SJCRH30 (cell line): ENCODE results near the gene RPL4. TPM values are rescaled to one million over a fixed set of nuclear protein-coding genes. Genes with fewer than 3 reads are reported as not detected.
"Not testable (repeated sequence)": the region's sequence is repeated elsewhere in the genome, so short reads cannot be mapped to it uniquely, and the experiment has no call there.

Source experiments
- DNase-seq, 2 experiments: peaks; one replicate each; pipeline ENCODE4 v3.0.0-alpha.2; 2015 to 2020
- H3K27ac ChIP-seq: fragments of 250-450 bp; sonication (Bioruptor Pico); 2 replicates; pipeline ENCODE4 v1.5.1; 2020; ENCODE audit warnings: mild to moderate bottlenecking, moderate library complexity
- H3K27me3 ChIP-seq: fragments of 250-450 bp; sonication (Bioruptor Pico); 2 replicates; pipeline ENCODE4 v1.5.1; 2020; ENCODE audit warnings: mild to moderate bottlenecking, moderate library complexity
- H3K36me3 ChIP-seq: fragments of 250-450 bp; sonication (Bioruptor Pico); 2 replicates; pipeline ENCODE4 v1.5.1; 2020; ENCODE audit warnings: mild to moderate bottlenecking, moderate library complexity
- H3K4me1 ChIP-seq: fragments of 250-450 bp; sonication (Bioruptor Pico); 2 replicates; pipeline ENCODE4 v1.5.1; 2020; ENCODE audit warnings: mild to moderate bottlenecking, moderate library complexity
- H3K4me3 ChIP-seq: fragments of 250-450 bp; sonication (Bioruptor Pico); 2 replicates; pipeline ENCODE4 v1.5.1; 2020; ENCODE audit warnings: mild to moderate bottlenecking, moderate library complexity
- H3K9me3 ChIP-seq: fragments of 250-450 bp; sonication (Bioruptor Pico); replicated peaks from 2 replicates; pipeline ENCODE4 v1.5.1; 2020; ENCODE audit warnings: mild to moderate bottlenecking, moderate library complexity
- total RNA-seq: library from RNA; depleted of rRNA; stranded (reverse); fragments of >200 nt; shearing (Covaris generic); gene quantifications from 2 replicates; pipeline ENCODE4 v1.2.3, GENCODE V29; 2014

The RPL4 gene
- total RNA-seq, 1 experiment from 2014 or later = 6,933 TPM

DNA sequence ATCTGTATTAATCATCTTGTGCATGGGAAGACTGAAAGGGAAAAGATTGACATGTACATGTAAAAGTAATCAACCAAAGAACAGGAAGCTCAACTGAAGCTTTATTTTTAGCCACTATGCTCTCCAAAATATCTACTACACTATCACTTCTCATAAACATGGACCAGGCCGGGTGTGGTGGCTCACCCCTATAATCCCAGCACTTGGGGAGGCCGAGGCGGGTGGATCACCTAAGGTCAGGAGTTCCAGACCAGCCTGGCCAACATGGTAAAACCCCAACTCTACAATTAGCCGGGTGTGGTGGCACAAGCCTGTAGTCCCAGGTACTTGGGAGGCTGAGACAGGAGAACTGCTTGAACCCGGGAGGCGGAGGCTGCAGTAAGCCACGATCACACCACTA is 4.3 kb downstream of the RPL4 start:
- not testable (repeated sequence) for DNase-seq

DNA sequence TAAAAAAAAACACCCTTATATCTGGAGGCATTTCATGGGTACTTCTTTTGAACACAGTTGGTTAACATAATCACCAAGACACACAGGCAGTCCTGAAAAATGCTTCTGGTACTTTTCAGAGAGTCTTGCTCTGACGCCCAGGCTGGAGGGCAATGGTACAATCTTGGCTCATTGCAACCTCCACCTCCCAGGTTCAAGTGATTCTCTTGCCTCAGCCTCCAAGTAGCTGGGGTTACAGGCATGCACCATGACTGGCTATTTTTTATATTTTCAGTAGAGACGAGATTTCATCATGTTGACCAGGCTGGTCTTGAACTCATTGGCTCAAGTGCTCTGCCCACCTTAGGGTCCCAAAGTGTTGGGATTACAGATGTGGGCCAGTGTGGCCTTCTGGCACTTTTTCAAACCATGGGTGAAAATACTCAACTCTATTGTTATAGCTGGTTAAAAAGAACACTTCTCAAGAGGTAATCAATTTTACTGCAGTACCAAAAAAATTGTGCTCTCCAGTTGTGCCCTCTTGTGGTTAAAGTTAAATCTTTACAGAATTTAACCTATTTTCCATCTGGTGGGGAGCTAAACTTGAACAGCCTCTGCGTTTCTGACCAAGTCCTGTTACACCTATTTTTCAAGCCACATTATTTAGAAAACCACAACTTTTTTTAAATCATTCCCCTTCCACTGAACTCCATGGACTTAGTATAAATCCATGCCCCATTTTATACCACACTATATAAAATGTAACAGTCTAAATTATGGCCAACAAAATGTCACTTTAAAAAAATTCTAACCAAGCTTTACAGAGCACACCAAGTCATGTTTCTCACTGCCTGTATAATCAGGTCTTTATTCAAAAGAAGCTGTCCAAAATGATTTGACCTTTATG is 5.9 kb downstream of the RPL4 start:
- H3K27ac ChIP-seq = no peak overlapping the region

More for the DNA sequence above, 4.3 kb downstream of the RPL4 start:
- H3K4me1 ChIP-seq, H3K4me3 ChIP-seq, H3K9me3 ChIP-seq, H3K27ac ChIP-seq, H3K27me3 ChIP-seq: not testable (repeated sequence)
- peaks cover 78% of the 10 kb centered on the region for H3K36me3 ChIP-seq

DNA sequence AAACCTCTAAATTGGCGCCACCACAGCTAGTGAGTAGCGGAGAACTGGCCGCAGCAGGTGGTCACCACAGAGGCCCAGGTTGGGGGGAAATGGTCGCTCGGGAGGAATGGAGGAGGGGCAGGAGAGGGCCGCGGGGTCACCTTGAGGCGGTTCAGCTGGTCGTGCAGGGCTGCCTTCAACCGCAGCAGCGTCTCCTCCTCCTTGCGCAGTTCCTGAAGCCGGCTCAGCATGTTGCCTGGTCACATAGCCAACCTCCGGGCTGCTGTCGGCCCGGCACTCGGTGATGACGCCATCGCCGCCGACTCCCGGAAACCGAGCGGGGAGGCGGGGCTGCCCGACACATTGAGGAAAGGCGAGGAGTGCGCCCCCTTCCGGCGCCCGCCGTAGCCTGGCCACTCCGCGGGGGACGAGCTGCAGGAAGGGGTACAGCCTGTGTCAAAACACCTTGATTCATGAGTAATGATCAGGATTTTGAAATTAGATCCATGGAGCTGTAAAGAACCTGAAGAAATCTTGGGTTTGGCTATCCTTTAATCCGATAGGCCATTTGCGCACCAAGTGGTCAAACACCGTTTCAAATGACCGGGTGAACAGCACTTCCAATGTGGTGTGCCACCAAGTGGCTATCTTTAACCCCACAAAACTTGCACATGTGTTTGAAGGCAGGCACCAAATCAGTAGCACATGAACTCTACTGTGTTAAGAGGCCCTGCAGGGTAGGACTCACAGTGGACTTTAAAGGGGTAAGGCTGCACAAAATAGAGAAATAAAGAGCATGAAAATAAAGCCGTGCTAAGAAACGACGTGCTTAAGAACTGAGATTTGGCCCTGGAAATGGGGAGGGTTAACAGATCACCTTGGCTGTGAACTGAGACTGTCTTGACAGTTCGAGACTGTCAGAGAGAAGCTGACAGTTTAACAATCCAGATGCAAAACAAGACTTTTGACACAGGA is 6.9 kb downstream of the RPL4 start, which contains the start of gene SNAPC5:
Gene SNAPC5 (minus strand): TSS at position 261 of the 954 bp plus-strand sequence. CDS start 31 bp downstream, at position 230.
- Histone ChIP-seq H3K27ac (peak within 1 kb of the TSS; percentile 43), H3K27me3 (no peaks in the 10 kb centered on the region), H3K4me3 (peak within 1 kb of the TSS; percentile 57), H3K9me3 (no peaks in the 10 kb centered on the region), H3K4me1 (peaks cover 9% of the 10 kb centered on the region; the same call in 1 of the 2 replicates), H3K36me3 (peaks cover 79% of the 10 kb centered on the region)
- DNase-seq = peak; percentile 94

More for the DNA sequence above, 5.9 kb downstream of the RPL4 start:
- peaks cover 81% of the 10 kb centered on the region for H3K36me3 ChIP-seq
- no peak overlapping the region for H3K4me3 ChIP-seq
- H3K4me1 ChIP-seq = peaks cover 9% of the 10 kb centered on the region; the same call in 1 of the 2 replicates
- no peaks in the 10 kb centered on the region for H3K27me3 ChIP-seq
- peak in 1 of 2 experiments; percentile 35 for DNase-seq
- H3K9me3 ChIP-seq = no peaks in the 10 kb centered on the region

DNA sequence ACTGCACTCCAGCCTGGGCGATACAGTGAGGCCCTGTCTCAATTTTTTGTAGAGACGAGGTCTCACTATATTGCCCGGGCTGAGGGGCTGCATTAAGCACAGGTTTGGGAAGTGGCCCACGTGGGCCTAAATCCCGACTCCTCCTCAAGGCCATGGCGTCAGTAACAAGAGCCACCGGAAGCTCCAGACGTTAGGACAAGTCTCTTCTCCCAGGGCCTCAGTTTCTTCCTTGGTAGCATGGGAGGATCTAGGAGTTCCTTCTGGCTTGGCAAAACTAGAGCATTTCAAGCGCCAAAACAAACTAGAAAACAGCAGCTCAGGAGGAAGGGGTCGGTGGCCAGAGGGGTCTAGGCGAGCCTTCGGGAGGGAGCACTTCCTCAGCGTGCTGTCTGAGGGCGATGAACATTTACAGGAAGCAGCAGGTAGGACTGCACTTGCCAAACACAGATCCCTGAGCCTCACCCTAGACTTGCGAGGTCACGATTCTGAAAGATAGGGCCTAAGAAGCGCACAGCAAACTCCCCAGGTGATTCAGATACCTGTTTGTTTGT is 7.6 kb downstream of the RPL4 start:
- Histone ChIP-seq H3K36me3 (peaks cover 79% of the 10 kb centered on the region), H3K27me3 (no peaks in the 10 kb centered on the region), H3K9me3 (no peaks in the 10 kb centered on the region), H3K4me1 (peaks cover 1% of the 10 kb centered on the region; the same call in 1 of the 2 replicates), H3K4me3 (peak overlapping the region; percentile 57), H3K27ac (peak overlapping the region; percentile 43)
- no peak for DNase-seq

DNA sequence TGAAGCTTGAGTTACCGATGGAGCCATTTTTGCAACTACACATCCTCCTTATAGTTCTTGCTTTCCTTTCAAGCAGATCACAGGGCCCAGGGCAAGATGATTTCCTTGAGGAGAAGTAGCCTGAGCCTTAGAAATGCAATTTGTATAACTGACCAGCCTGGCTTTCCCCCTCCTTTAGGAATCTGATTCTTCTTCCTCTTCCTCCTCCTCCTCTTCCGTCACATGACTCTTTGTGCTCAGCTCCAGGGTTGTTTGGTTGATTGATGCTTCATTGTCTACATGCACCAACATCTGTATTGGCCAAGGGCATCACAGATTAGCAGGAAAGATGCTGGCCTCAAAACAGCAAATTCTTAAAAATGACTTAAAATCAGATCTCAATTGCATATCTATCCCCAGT is 10.4 kb downstream of the RPL4 start:
- DNase-seq = no peak
- Histone ChIP-seq H3K4me1 (no peaks in the 10 kb centered on the region), H3K9me3 (no peaks in the 10 kb centered on the region), H3K36me3 (peaks cover 59% of the 10 kb centered on the region), H3K27me3 (no peaks in the 10 kb centered on the region), H3K4me3 (no peak overlapping the region), H3K27ac (no peak overlapping the region)

DNA sequence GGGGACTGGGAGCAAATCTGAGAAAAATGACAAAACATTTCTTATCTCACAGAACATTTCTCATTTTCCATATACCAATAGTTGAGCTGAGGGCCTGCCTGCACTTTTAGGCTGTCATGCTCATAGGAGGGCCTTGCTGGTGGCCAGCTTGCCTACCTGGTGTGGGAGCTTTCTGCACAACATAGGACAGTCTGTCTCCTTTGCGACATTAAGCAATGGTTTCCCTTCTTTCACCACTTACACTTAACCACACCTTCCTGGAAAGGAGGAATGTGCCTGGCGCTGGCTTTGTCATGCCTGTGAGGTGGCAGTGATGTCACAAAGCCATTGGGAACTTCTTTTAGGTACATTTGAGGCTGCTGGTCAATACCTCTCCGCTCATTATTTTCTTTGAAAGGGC is 12.8 kb downstream of the RPL4 start:
- H3K36me3 ChIP-seq = peaks cover 60% of the 10 kb centered on the region
- no peak for DNase-seq

DNA sequence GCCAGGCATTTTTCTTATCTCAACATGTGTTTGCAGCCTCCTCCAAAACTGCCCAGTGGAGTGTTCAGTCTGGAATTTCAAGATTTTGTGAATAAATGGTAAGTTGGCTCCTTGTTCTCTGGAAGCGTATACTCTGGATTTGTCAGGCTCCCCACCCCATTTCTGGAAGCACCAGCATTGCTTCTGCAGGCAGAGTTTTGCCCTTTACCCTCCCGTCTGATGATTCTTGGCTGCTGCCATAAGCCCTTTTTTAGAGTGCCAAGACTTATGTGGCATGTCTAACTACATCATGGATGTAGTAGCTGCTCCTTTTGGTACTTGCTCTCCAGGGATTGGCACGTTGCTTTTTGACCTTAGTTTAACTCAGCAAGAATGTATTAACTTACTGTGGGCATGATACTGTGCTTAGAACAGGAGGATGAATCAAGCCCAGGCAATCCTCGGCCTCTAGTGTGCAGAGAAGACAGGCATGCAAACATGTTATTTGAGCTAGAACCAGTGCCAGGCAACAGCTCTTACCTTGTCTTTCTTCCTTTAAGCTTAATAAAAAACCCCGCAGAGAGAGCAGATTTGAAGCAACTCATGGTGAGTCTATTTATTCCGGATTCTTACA is 15.4 kb downstream of the RPL4 start:
- H3K36me3 ChIP-seq = peaks cover 58% of the 10 kb centered on the region
- H3K4me1 ChIP-seq = no peaks in the 10 kb centered on the region

More for the DNA sequence above, 12.8 kb downstream of the RPL4 start:
- H3K4me3 ChIP-seq = no peak overlapping the region
- H3K27ac ChIP-seq = no peak overlapping the region
- no peaks in the 10 kb centered on the region for H3K9me3 ChIP-seq
- no peaks in the 10 kb centered on the region for H3K4me1 ChIP-seq
- no peaks in the 10 kb centered on the region for H3K27me3 ChIP-seq

DNA sequence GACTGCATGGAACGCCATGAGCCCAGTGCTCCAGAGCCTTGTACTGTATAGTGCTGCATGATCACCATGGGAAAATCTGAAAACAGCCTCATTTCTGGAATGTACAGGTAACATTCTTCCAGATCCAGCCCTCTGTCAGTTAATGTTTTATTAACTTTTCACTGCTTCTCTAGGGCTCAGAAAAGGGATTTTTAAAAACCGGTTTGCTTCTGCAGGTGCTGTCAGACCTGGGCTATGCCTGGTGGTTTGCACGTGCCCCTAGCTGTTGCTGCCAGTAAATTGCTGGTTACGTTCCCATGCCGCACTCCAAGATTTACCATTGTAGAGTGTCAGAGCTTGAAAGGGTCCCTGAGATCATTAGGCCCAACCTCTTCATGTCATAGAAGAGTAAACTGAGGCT is 16.1 kb downstream of the RPL4 start:
- H3K36me3 ChIP-seq = peaks cover 57% of the 10 kb centered on the region
- no peak overlapping the region for H3K4me3 ChIP-seq
- H3K27me3 ChIP-seq = no peaks in the 10 kb centered on the region
- no peaks in the 10 kb centered on the region for H3K9me3 ChIP-seq
- DNase-seq = no peak
- H3K27ac ChIP-seq = no peak overlapping the region
- H3K4me1 ChIP-seq = peaks cover under 1% of the 10 kb centered on the region; the same call in 1 of the 2 replicates

More for the DNA sequence above, 15.4 kb downstream of the RPL4 start:
- Histone ChIP-seq H3K9me3 (no peaks in the 10 kb centered on the region), H3K4me3 (no peak overlapping the region), H3K27me3 (no peaks in the 10 kb centered on the region), H3K27ac (no peak overlapping the region)
- DNase-seq = no peak

DNA sequence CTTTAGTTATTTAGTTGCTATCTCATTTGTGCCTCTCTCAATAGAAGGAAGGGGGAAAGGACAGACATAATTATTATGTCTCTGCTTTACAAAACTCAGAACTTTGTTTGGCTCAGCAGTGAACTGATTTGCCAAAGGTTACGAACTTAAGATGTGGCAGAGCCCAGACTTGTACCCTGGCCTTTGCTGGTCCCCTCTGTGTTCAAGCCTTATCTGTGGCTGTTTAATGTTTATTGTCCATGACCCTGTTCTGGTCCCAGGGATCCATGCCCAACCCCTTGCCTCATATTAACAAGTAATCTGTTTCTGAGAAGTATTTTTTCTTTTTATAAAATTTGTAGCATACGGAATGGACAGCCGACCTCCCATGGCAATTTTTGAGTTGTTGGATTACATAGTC is 17.8 kb downstream of the RPL4 start:
- no peaks in the 10 kb centered on the region for H3K9me3 ChIP-seq
- peaks cover 50% of the 10 kb centered on the region for H3K36me3 ChIP-seq
- no peak overlapping the region for H3K27ac ChIP-seq
- H3K27me3 ChIP-seq = no peaks in the 10 kb centered on the region
- H3K4me1 ChIP-seq = peaks cover 11% of the 10 kb centered on the region
- no peak overlapping the region for H3K4me3 ChIP-seq
- no peak for DNase-seq

DNA sequence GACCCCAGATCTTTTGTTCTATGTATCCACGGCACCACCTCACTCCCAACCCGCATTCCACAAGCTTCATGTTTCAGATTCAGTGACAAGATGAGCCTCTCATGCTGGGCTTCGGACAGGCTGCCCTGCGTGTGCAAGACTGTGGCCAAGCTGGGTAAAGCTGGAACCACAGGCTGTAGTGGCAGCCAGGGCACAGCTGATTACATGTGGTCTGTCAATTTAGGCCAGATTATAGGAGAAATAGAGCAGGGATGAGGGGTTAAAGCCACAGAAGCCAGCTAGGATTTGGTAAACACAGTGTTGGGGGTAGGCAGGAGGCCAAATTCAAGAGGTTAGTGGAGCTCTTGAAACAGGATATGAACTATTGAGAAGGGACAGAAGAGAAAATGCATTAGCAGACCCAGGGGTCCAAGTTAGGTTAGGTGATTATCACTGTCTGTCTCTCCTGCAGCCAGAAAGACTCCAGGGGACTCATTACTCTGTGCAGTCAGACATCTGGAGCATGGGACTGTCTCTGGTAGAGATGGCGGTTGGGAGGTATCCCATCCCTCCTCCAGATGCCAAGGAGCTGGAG is 20.0 kb downstream of the RPL4 start:
- no peaks in the 10 kb centered on the region for H3K27me3 ChIP-seq
- H3K4me1 ChIP-seq = peaks cover 23% of the 10 kb centered on the region
- no peak overlapping the region for H3K27ac ChIP-seq
- DNase-seq = peak; percentile 14 to 52
- H3K9me3 ChIP-seq = no peaks in the 10 kb centered on the region
- peaks cover 46% of the 10 kb centered on the region for H3K36me3 ChIP-seq
- H3K4me3 ChIP-seq = no peak overlapping the region

DNA sequence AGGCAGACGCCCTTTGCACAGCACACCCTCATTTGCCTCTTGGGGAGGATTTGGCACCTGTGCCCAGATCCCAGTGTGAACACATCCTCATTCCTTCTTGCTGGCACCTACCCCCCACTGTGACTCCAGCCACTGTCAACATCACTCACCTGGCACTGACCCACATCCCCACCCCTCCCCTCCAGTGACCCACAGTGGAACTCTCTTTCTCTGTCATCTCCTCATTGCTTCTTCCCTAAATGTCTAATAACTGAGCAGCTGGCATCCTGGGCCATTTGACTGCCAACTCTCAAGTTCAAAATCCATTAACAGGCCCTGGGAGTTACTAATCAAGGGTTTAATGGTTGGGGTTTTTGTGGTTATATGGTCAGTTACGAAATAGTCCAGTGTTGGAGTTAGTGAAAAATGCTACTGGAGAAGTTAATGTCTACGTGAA is 21.5 kb downstream of the RPL4 start:
- DNase-seq = peak; percentile 52 to 72
- H3K36me3 ChIP-seq = peaks cover 39% of the 10 kb centered on the region
- peaks cover 23% of the 10 kb centered on the region for H3K4me1 ChIP-seq
- no peaks in the 10 kb centered on the region for H3K9me3 ChIP-seq
- H3K27ac ChIP-seq = peak overlapping the region; percentile 7
- H3K4me3 ChIP-seq = no peak overlapping the region
- H3K27me3 ChIP-seq = no peaks in the 10 kb centered on the region

DNA sequence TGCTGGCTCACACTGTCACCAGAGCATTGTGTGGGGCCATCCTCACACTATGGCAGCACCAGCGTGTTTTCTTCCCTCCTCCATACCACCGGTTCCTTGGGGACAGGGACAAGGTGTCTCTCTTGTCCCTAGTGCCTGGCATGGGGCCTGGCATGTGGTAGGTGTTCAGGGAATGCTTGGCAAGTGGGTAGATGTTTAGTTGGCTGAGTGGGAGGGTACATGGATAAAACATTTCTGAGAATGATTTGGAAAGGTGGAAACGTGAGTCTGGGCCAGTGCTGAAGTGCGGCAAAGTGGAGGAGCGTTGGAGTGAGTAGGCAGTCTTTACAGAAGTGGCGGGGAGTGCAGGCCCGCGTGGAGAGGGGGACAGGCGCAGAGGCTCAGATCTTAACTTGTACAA is 22.1 kb downstream of the RPL4 start:
- Histone ChIP-seq H3K9me3 (no peaks in the 10 kb centered on the region), H3K27ac (peak overlapping the region; percentile 7), H3K27me3 (no peaks in the 10 kb centered on the region), H3K4me3 (no peak overlapping the region), H3K36me3 (peaks cover 33% of the 10 kb centered on the region), H3K4me1 (peaks cover 23% of the 10 kb centered on the region)
- no peak for DNase-seq

DNA sequence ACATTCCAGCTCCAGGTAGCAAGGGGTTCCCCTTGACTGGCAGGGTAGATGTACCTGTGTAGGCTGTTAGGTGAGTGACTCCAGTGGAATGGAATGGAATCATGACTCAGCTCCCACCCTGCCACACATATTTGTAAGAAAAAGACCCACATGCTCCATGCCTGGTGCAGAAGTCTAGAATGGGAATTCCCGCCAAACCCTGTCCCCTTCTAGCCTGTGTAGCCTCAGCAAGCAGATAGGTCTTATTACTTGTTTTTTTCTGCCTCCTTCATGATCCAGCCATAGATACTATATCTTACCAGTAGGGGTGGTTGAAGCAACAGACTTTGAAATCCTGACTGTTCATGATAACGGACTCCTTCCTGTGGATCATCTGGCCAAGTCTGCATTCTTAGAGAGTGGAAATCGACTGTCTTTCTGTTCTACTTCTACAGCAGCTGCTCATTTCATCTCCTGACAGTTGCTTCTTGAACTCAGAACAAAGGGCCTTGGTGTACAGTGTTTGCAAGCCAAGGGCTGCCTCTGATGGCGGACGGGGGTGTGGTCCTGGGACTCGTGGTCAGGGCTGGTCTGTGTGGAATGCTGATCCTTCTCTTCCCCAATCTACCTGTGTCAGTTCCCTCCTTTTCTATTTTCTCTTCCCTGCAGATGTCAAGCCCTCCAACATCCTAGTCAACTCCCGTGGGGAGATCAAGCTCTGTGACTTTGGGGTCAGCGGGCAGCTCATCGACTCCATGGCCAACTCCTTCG is 23.4 kb downstream of the RPL4 start:
- H3K9me3 ChIP-seq = no peaks in the 10 kb centered on the region
- no peaks in the 10 kb centered on the region for H3K27me3 ChIP-seq
- H3K4me3 ChIP-seq = no peak overlapping the region
- peaks cover 23% of the 10 kb centered on the region for H3K4me1 ChIP-seq
- peaks cover 21% of the 10 kb centered on the region for H3K36me3 ChIP-seq
- peak overlapping the region; percentile 10; the same call in 1 of the 2 replicates for H3K27ac ChIP-seq
- DNase-seq = peak; percentile 43 to 51
